Common myeloid progenitor, CD34-positive (primary cell): ENCODE results near the gene LIN54.
"Not testable (repeated sequence)": the region's sequence is repeated elsewhere in the genome, so short reads cannot be mapped to it uniquely, and the experiment has no call there.

Source experiments
- CTCF ChIA-PET: fragments of 350-600 bp; sonication (Branson Sonifier 250); formaldehyde crosslinking; loops from one replicate; lab custom pipeline; 2021; ENCODE audit warnings: antibody characterized with exemption; lab: Charles Lee
- POLR2A ChIA-PET: fragments of 350-600 bp; sonication (Branson Sonifier 250); formaldehyde crosslinking; loops from one replicate; lab custom pipeline; 2021; ENCODE audit warnings: antibody characterized with exemption; lab: Charles Lee
- DNase-seq, 3 donors: peaks; one replicate each; pipeline versions ENCODE4 v3.0.0 to v3.0.0-alpha.2; 2013
- H3K27ac ChIP-seq, 2 experiments: 1 replicate in 1 of 2; 2 replicates in 1 of 2; pipeline ENCODE4 v1.7.0; 2013; ENCODE audit warnings: inconsistent platforms in 2 of 2, low read length in 2 of 2, mild to moderate bottlenecking in 2 of 2, low read depth in 1 of 2, moderate library complexity in 1 of 2; ENCODE audit not compliant: severe bottlenecking in 2 of 2, insufficient read depth in 1 of 2, poor library complexity in 1 of 2
- H3K27me3 ChIP-seq, 5 experiments: replicated peaks in 2 of 5; 1 replicate in 3 of 5; 2 replicates in 2 of 5; pipeline versions ENCODE4 v1.6.1 to v1.7.0; 2013; ENCODE audit warnings: low read length in 4 of 5, mild to moderate bottlenecking in 2 of 5, moderate library complexity in 2 of 5, inconsistent platforms in 1 of 5; ENCODE audit not compliant: insufficient read depth in 5 of 5, control insufficient read depth in 4 of 5
- H3K36me3 ChIP-seq, 4 experiments: 1 replicate in 2 of 4; 2 replicates in 2 of 4; pipeline versions ENCODE4 v1.6.1 to v1.7.0; 2013; ENCODE audit warnings: low read length in 3 of 4, control low read depth in 1 of 4, mild to moderate bottlenecking in 1 of 4; ENCODE audit not compliant: control insufficient read depth in 4 of 4, insufficient read depth in 4 of 4
- H3K4me1 ChIP-seq, 4 experiments: 1 replicate in 3 of 4; 2 replicates in 1 of 4; pipeline versions ENCODE4 v1.6.1 to v1.7.1; 2013; ENCODE audit warnings: low read length in 3 of 4, mild to moderate bottlenecking in 3 of 4, control low read depth in 1 of 4, inconsistent platforms in 1 of 4, moderate library complexity in 1 of 4; ENCODE audit not compliant: control insufficient read depth in 4 of 4, insufficient read depth in 4 of 4; ENCODE audit errors: control extremely low read depth in 1 of 4
- H3K4me3 ChIP-seq, 7 experiments: 1 replicate in 4 of 7; 2 replicates in 3 of 7; pipeline versions ENCODE4 v1.5.1 to v1.7.0; 2013; ENCODE audit warnings: mild to moderate bottlenecking in 7 of 7, low read length in 6 of 7, moderate library complexity in 6 of 7, inconsistent platforms in 2 of 7, low read depth in 2 of 7, control low read depth in 1 of 7; ENCODE audit not compliant: insufficient read depth in 4 of 7, control insufficient read depth in 1 of 7; ENCODE audit errors: extremely low read depth in 1 of 7
- H3K9me3 ChIP-seq, 5 experiments: 1 replicate in 4 of 5; 2 replicates in 1 of 5; pipeline versions ENCODE4 v1.6.1 to v1.7.1; 2013; ENCODE audit warnings: low read length in 4 of 5, mild to moderate bottlenecking in 2 of 5, inconsistent platforms in 1 of 5, low read depth in 1 of 5, moderate library complexity in 1 of 5; ENCODE audit not compliant: control insufficient read depth in 4 of 5, insufficient read depth in 2 of 5; ENCODE audit errors: control extremely low read depth in 1 of 5
- WGBS: methylation state at CpG from one replicate; pipeline ENCODE4 v1.1.5; 2013; ENCODE audit not compliant: insufficient coverage; 5-methylcytosine and 5-hydroxymethylcytosine counted together

Gene LIN54

GRCh38 chr4:82921795-82922194 is 88.8 kb downstream of the LIN54 start:
- ChIA-PET POLR2A (no interaction called here), CTCF (interaction anchor here (0.7 to 1.3 kb wide), 2 partner anchors 9 to 46 kb away, joined by 4 to 6 read pairs; no protein-coding TSS in a partner anchor)
- Histone ChIP-seq H3K27me3 (no peaks in the 10 kb centered on the region), H3K36me3 (peaks cover 4 to 21% (median 6%) of the 10 kb centered on the region in 4 experiments), H3K4me1 (no peaks in the 10 kb centered on the region), H3K4me3 (no peak overlapping the region), H3K9me3 (no peaks in the 10 kb centered on the region), H3K27ac (no peak overlapping the region)
- no peak for DNase-seq

- no peak overlapping the region for H3K4me3 ChIP-seq
- H3K9me3 ChIP-seq = no peaks in the 10 kb centered on the region
- CTCF ChIA-PET = no interaction called here
- no peak overlapping the region for H3K27ac ChIP-seq
- no CpG with 5 or more reads among the region's 2 CpGs for WGBS
- peaks cover 5 to 15% (median 8%) of the 10 kb centered on the region in 4 experiments for H3K36me3 ChIP-seq
- POLR2A ChIA-PET = no interaction called here
- H3K4me1 ChIP-seq = no peaks in the 10 kb centered on the region
- DNase-seq = no peak
- H3K27me3 ChIP-seq = no peaks in the 10 kb centered on the region
Measured at GRCh38 chr4:82919386-82919785, 91.2 kb downstream of the LIN54 start.

DNA sequence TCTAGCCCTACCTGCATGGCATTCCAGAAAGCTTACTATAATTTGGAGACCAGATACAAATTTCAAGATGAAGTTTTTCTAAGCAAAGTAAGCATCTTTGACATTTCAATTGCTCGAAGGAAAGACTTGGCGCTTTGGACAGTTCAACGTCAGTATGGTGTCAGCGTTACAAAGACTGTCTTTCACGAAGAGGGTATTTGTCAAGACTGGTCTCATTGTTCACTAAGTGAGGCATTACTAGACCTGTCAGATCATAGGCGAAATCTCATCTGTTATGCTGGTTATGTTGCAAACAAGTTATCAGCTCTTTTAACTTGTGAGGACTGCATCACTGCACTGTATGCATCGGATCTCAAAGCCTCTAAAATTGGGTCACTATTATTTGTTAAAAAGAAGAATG is 92.5 kb downstream of the LIN54 start:
- Histone ChIP-seq H3K36me3 (peaks cover 7 to 15% (median 9%) of the 10 kb centered on the region in 4 experiments), H3K27me3 (no peaks in the 10 kb centered on the region), H3K9me3 (no peaks in the 10 kb centered on the region), H3K4me1 (no peaks in the 10 kb centered on the region), H3K27ac (no peak overlapping the region), H3K4me3 (no peak overlapping the region)
- CTCF ChIA-PET = interaction anchor here (1.8 kb wide), 1 partner anchor 12 kb away, joined by 5 read pairs; no protein-coding TSS in a partner anchor
- POLR2A ChIA-PET = no interaction called here
- DNase-seq = no peak
- 98% methylated on average over 7 of the region's 7 CpGs for WGBS

GRCh38 chr4:82913968-82914367 is 96.7 kb downstream of the LIN54 start:
- no CpG with 5 or more reads among the region's 2 CpGs for WGBS
- not testable (repeated sequence) for H3K27ac ChIP-seq, H3K9me3 ChIP-seq, H3K27me3 ChIP-seq, DNase-seq, H3K4me3 ChIP-seq, H3K4me1 ChIP-seq
- CTCF ChIA-PET = interaction anchor here (1.0 kb wide), 1 partner anchor 17 kb away, joined by 4 read pairs; no protein-coding TSS in a partner anchor
- POLR2A ChIA-PET = interaction anchor here (0.7 to 1.0 kb wide), 2 partner anchors 463 to 485 kb away, joined by 3 to 5 read pairs; no protein-coding TSS in a partner anchor
- peaks cover 9 to 15% (median 13%) of the 10 kb centered on the region in 4 experiments for H3K36me3 ChIP-seq

- Histone ChIP-seq H3K9me3 (no peaks in the 10 kb centered on the region), H3K27ac (no peak overlapping the region), H3K36me3 (peaks cover 9 to 15% (median 14%) of the 10 kb centered on the region in 4 experiments), H3K4me3 (no peak overlapping the region), H3K27me3 (no peaks in the 10 kb centered on the region), H3K4me1 (no peaks in the 10 kb centered on the region)
- DNase-seq = no peak
- ChIA-PET POLR2A (interaction anchor here (0.7 to 1.0 kb wide), 2 partner anchors 463 to 484 kb away, joined by 3 to 5 read pairs; no protein-coding TSS in a partner anchor), CTCF (no interaction called here)
- WGBS = no CpG with 5 or more reads among the region's 2 CpGs
Measured at GRCh38 chr4:82913305-82913704, 97.3 kb downstream of the LIN54 start.

GRCh38 chr4:82909326-82909725 is 101.3 kb downstream of the LIN54 start:
- WGBS = no CpG with 5 or more reads among the region's 1 CpG
- Histone ChIP-seq H3K9me3 (no peaks in the 10 kb centered on the region), H3K36me3 (peaks cover 0 to 10% (median 4%) of the 10 kb centered on the region in 4 experiments), H3K4me1 (peaks cover 0 to 12% (median 5%) of the 10 kb centered on the region in 4 experiments), H3K27ac (no peak overlapping the region), H3K4me3 (no peak overlapping the region), H3K27me3 (no peaks in the 10 kb centered on the region)
- POLR2A ChIA-PET = interaction anchor here (0.6 kb wide), 1 partner anchor 66 kb away, joined by 3 read pairs; no protein-coding TSS in a partner anchor
- DNase-seq = no peak
- CTCF ChIA-PET = no interaction called here

- WGBS = 100% methylated on average over 1 of the region's 3 CpGs
- DNase-seq = no peak
- H3K4me1 ChIP-seq = peaks cover 4 to 30% (median 15%) of the 10 kb centered on the region in 4 experiments
- H3K4me3 ChIP-seq = no peak overlapping the region
- H3K36me3 ChIP-seq = peaks cover 0 to 8% (median 2%) of the 10 kb centered on the region in 4 experiments
- no peak overlapping the region for H3K27ac ChIP-seq
- POLR2A ChIA-PET = no interaction called here
- no peaks in the 10 kb centered on the region for H3K9me3 ChIP-seq
- CTCF ChIA-PET = interaction anchor here (0.8 to 1.3 kb wide), 4 partner anchors 11 to 64 kb away, joined by 3 to 5 read pairs (median 3); no protein-coding TSS in a partner anchor
- H3K27me3 ChIP-seq = no peaks in the 10 kb centered on the region
Measured at GRCh38 chr4:82906469-82906868, 104.2 kb downstream of the LIN54 start.
